IMR-90 (cell line): Measurements from ENCODE around the gene FOXC2. TPM values are rescaled to one million over a fixed set of nuclear protein-coding genes. Genes with fewer than 3 reads are reported as not detected.

Experiments
- USF2 ChIP-seq: fragments of 150-350 bp; IDR thresholded peaks from 2 replicates; pipeline ENCODE4 v1.6.1; 2017; ENCODE audit warnings: mild to moderate bottlenecking, antibody characterized with exemption, low read length, low read depth
- polyA plus RNA-seq, 3 experiments: library from polyadenylated mRNA; depleted of rRNA; stranded (reverse); fragments of >200 nt; gene quantifications; 2 replicates each; pipeline ENCODE4 v1.2.3, GENCODE V29; 2012; ENCODE audit warnings: low replicate concordance in 1 of 3
- total RNA-seq: library from RNA; depleted of rRNA; stranded (reverse); fragments of >200 nt; gene quantifications from 2 replicates; pipeline ENCODE4 v1.2.3, GENCODE V29; 2012

The FOXC2 gene
- total and polyA plus RNA-seq, 2 of the 4 experiments (the other 2 are of a cell fraction): 0.90 to 6.4 TPM

GRCh38 chr16:86568677-86569623, 2.3 kb downstream of the FOXC2 start (continued):
- no peak for TF ChIP-seq USF2
